NCI-H226 (cell line): ENCODE measurements around the gene ST8SIA4.

Experiments used
- DNase-seq: peaks from one replicate; pipeline ENCODE4 v3.0.0-alpha.2; 2015

ST8SIA4 gene

DNA sequence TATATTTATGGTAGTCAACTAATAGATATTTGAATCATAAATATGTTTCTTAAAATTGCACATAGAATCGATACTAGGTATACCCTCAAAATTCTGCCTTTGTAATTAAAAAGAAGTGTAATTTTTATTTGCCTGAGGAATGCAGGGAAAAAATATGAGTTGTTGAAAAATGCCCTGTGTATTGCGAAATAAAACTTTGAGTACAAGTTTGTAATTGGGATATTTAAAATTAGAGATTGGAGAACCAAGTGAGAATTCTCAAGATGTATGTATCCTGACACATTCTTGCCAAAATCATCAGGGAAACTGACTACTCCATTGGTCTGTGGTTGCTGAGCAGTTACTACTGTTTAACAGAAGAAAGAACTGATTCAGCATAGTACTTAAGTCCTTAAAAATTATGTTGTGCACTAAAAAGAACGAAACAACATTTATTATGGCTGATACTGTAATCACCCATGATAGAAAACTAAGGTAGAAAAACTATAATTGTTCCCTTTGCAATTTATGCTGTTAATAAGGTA, 36.0 kb downstream of the ST8SIA4 start:
- no peak for DNase-seq

DNA sequence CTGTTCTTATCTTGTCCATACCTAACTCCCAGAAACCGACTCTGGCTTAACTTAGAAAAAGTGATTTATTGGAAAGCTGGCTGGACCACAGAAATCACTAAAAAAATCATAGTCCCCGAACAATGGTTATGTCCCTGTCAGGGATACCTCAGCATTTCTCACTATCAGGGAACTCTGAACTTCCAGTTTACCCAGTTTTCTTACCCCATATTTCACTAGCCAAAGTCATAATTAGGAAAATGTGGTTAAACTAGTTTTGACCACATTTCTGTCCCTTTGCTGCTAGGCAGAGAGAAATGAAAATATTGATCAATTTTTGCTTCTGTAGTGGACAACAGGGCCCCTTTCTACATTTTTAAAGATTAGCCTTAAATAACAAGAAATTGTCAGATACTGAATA, 38.2 kb downstream of the ST8SIA4 start:
- no peak for DNase-seq

DNA sequence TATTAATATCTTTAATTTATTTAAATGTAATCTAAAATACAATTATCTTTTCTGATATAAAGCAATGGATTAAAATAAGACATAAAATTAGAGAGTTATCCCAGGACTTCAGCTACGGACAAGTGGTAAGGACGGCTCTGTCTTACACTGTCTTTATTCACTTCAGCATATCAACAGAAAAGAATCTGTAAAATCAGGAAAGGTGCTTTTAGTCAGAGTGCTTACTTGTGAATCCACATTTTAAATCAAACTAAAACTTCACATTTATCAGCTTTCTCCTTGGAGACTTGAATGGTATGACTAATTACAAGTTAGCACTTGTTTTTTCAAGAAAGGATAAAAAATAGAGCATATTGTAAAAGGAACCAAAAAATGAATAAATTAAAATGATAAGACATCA, 39.3 kb downstream of the ST8SIA4 start:
- no peak for DNase-seq

DNA sequence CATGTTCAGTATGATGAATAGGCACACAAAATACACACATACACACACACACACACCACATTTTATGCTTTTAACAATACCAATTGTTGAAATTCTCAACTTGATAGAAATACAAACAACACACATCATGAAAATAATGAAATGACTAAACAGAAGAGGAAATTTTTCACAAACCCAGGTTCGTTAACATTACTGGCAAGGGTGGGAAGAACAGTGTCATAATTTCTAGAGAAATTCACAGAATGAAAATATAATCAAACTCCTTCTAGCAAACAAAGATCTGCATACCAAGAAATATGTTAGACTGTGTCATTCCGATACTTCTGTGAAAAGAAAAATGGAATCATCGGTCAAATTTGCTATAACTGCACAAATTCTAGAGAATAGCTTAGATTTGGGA, 41.9 kb downstream of the ST8SIA4 start:
- DNase-seq: no peak

DNA sequence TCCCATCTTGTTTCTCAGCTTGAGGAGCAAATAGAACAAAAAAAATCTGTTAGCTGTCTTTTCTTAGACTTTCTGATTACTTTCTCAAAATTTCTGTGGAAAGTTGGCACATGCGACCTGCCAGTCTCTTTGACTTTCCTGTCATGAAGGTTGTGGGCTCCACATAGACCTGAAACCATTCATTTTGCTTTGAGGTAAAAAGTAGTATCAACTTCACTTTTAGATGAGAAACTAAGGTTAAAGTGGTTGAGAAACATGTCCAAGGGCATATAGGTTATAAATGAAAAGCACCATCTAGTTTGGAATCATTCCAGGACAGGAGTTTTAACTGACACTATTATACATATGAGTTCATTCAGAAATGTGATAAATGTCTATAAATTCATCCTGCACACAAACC, 42.7 kb downstream of the ST8SIA4 start:
- no peak for DNase-seq

DNA sequence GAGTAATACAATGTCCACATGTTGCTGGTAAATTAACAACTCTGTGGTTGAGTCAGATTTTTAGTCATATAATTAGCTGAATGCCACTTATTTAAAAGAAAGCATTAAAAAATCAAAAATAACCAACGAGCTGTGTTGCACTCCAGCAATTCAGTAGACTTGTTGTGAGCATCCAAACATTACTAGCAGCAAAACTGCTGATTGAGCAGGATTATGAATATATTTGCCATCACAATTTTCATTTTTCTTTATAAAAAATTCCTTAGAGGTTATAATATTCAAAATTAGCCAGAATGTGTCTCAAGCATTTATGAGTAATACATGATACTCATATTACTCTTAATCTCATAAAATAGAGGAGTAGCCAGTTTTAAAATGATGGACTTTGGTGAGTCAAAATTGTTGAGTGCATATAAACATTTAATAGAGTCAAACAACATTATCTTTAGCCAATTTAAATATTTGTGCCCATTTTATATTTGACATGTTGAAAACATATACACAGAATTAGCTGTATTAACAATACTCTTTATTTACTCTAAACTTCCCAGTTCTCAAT, 44.0 kb downstream of the ST8SIA4 start:
- DNase-seq: no peak

DNA sequence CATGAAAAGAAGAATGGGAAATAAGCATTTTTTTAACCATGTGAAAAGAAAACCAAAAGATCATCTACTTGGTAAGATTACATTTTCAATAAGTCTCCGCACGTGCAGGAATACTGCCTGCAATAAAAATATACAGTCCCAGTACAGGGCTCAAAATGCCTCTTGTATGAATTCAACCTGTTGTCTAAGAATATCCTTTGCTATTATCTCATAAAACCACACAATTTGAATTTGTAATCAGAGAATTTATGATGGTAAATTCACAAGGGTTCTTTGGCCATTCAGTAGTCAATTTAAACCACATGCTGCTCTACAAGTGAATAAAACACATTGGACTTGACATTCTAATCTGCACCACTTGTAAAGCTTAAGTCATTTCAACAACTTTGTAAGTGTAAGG, 46.6 kb downstream of the ST8SIA4 start:
- DNase-seq: no peak

DNA sequence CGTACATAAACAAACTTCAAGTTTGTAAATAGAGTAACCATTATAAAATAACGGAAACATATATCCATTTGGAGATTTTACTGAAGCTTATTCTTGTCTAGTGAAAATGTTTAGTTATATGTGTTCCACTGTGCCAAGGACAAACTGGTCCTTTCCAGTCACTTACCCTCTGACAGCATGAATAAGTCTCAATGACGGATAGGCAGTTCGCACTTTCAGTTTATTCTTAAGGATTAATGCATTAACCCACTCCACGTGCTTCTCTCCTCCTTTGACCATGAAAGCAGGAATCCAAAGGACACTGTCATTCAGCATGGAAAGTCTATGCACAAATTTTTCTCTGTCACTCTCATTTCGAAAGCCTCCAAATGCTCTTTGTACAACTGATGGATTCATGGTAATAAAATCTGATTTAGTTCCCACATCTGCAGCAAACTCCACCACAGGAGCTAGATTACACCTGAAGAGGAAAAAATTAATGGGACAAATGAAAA, 47.1 kb downstream of the ST8SIA4 start:
- DNase-seq: no peak

DNA sequence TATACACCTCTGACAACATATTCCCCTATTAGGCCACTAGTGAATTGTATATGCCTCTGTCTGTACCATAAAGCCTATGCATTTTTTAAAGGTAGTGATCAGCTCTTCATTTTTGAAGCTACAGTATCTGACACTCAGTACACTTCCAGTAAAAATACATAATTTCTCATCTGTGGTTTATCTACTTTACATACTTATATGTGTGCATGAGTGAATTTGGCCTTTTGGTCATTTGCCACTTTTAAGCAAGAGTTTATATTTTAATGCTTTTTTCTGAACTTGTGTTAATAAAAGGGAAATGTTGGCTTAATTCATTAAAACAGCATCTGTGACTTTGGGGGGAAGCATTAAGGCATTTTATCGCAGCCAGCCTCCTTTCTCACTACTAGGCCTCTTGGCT, 47.8 kb downstream of the ST8SIA4 start:
- DNase-seq: no peak

DNA sequence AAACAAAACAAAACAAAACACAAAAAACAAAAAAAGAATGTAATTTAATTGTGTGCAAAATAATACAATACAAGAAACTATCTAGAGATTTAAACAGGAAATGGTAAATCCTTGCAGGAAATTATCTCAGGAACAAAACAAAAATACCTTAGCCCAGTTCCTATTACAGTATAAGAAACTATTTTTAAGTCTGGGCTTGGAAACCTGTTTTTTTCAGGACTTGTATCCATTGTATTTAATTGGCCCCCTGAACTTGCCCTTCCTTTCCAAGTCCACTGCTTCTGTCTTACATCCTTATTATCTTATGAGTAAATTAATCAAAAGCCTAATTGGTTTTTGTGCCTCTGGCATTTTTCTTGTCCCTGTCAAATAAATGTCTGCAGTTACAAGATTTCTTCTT, 48.5 kb downstream of the ST8SIA4 start:
- DNase-seq: no peak

DNA sequence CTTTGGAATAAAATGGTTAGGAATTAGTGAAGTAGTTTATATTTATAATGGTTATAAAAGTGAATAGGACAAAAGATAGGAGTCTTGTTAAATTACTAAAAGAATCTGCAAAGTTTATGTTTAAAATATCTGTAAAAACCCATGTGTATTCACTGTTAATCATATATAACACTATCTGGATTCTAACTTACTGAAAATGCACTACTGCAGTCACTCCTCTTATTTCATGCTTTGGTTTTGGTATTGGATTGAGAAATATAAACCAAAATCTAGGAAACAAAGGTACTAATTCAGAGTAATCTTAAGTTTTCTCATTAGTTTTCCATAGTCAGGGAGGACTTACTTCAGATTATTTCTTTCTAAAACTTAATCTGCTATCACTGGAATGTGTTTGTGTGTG, 49.5 kb downstream of the ST8SIA4 start:
- DNase-seq: no peak

DNA sequence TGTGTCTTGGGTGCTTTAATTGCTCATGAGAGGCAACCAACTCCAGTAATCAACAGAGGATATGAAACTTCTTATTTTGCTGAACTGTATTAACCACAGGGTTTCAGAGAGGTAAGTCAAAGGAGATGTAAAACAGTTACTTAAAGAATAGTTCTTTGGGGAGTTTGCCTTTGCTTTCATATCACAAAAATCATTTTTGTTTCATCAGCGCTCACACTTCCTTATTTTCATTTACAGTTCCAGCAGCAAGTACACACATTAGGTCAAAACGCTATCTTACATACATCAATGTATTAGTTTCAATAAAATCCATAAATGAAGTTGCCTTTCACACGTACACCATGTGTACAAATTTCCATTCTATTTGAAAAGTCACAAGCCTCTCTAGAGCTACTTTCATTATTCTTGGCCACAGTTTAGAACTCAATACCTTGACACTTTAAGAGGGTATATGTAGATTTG, 50.1 kb downstream of the ST8SIA4 start:
- DNase-seq: no peak

DNA sequence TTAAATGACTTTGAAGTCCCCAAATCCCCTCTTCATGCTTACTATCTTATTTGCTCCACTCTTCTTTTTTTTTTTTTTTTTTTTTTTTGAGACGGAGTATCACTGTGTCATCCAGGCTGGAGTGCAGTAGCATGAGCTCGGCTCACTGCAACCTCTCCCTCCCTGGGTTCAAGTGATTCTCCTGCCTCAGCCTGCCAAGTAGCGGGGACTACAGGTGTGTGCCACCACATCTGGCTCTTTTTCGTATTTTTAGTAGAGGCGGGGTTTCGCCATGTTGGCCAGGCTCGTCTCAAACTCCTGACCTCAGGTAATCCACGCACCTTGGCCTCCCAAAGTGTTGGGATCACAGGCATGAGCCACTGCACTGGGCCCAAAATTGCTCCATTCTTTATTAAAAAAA, 51.0 kb downstream of the ST8SIA4 start:
- DNase-seq: no peak

DNA sequence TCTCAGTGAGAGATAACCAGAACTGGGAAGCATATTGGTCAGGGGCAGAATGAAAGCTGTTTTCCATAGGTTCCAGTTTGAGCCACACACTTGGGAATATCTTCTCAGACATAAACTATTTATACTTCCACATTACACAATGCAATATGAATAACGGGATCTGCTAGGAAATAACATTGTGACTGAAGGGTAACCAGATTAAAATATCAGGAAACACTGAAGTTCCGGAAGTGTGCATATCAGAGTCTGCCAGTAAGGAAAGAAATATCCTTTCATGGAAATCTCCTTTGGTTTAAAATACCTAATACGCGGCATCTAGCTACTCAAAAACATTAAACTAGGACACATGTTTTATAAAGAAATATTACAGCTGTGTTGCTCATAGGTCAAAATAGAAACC, 56.3 kb downstream of the ST8SIA4 start:
- DNase-seq: no peak

DNA sequence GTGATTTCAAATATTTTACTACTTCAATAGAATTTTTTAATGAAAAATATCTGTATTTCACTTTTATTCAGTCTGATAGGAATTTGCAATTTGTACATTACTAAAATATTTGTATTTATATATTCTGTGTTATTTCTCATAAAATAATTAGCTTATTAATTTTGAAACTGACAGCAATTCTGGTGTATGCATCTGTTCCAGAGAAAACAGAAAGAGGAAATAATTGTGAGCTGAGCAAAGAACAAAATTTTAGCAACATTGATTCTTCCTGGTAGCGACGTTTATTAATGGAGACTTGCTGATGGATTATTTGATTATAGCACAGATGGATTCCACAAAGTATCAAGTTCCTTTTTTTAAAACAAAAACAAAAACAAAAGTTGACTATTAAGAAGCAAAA, 61.0 kb downstream of the ST8SIA4 start:
- DNase-seq: no peak

DNA sequence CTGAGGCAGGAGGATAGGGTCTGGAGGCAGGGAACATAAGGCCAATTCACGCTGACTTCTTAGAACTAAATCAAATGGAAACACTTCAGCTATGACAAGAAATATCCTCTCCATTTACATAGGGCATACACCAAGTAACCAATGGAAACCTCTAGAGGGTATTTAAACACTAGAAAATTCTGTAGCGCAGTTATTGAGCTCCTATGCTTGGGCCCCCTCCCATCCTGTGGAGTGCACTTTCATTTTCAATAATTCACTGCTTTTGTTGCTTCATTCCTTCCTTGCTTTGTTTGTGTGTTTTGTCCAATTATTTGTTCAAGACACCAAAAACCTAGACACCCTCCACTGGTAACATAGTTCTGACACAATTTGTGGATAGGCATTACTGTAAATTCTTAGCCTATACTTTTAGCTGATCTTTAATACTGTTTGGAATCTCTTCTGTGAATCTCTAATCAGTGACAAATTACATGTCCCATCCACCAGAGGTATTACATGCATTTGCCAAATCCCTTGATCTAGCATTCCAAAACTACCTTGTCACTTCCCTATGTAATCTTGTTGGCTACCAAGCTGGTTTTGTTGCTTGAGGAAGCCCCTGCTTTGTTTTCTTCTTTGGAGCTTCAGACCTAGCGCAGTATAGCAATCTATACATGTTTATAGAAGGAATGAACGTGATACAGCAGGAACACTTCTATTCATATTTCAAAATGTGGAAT, 61.6 kb downstream of the ST8SIA4 start:
- no peak for DNase-seq

DNA sequence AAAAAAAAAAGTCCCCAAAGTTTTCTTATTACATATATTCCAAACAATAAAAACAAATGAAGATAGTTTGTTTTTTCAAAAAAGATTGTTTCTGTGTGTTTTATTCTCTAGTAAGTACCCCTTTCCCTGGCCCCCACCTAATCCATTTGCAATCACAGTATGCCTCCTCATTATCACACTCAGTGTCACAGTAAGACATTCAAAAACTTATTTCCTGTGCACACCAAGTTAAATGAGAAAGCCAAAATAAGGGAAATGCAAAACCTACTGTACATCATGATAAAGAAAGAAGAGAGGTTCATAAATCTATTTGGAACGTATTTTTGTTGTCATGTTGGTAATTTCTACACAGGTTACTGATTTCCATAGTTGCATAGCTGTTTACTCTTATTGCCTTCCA, 62.3 kb downstream of the ST8SIA4 start:
- no peak for DNase-seq

DNA sequence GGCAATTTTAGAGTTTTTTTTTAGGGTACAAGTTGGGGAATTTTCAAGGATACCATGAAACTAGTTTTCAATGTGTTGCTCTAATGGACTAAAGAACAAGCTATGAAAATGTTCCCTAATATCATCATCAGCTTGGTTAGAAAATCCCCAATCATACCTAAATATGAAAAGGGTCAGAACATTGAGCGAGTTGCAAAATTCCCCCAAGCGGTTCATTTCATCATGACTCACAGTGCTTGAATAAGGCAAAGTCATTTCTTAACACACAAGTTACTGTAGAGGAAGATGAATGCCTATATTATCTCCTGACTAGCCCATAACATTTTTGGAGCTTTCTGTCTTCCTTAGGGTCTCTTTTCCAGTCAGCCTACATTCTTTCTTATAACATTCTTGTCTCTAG, 62.7 kb downstream of the ST8SIA4 start:
- DNase-seq: peak; percentile 71

DNA sequence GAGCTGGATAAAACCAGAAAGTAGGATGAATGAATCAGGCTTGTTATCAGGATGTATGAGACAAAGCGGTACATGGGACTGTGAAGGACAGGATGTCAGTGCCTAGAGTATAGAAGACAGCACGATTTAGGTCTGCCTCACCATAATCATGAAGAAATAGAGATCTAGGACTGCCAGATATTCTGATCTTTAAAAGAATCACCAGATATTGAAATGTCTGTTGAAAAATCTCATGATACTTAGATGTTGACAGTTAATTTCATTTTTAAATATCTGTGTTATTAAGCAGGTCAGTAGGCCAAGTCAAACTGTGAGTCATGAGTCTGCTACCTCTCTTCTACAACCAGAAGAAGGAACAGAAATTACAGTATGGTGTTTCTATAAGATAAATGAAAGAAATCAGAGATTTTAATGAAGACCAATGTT, 65.0 kb downstream of the ST8SIA4 start:
- DNase-seq: peak; percentile 17

DNA sequence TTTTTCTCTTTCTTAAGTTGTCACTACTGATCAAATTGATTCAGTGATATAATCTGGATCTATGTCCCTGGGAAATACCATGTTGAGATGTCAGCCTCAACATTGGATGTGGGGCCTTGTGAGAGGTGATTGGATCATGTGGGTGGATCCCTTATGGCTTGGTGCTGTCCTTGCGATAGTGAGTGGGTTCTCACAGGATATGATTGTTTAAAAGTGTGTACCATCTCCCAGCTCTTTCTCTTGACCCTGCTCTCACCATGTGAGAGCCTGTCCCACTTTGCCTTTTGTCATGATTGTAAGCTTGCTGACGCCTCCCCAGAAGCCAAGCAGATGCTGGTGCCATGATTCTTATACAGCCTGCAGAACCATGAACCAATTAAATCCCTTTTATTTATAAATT, 68.6 kb downstream of the ST8SIA4 start:
- no peak for DNase-seq

DNA sequence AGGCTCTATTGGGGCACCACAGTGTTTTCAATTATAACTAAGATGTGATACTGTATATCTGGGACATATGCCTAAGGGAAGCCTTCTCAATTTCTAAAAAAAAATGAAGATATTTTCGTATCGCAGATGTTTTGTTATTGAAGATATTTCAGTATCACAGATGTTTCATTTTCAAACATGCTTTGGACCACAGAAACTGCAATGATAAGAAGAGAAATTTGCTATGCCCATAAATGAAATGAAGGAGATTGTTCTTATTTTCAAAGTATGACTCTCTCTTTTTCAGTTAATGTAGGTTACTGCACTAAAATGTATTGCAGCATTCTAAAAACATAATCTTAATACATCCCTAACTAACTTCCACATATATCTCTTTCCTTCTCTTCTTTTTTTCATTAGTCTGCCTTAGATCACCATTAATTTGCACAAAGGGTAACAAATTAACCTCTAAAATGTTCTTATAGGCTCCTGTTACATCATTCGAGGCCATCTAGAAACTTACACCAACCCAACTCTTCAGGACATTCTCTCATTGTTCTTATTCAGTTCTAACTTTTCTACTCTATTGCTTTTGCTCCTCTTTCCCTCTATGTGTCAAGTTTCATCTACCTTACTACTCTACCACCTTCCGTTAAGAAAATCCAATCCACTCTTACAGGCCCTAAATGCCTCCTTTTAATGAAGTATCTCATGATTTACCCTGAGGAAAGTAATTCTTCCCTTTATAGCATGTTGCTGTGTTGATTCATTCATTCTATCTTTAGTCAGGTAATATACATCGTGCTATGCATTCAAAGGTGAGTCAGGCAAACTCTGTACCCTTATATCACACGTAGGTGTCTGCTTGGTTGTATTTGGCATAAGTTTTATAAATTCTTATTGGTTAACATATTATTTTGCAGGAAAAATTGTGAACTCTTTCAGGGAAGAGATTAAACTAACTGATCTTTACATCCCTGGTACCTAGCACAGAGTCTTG, 70.5 kb downstream of the ST8SIA4 start:
- no peak for DNase-seq

DNA sequence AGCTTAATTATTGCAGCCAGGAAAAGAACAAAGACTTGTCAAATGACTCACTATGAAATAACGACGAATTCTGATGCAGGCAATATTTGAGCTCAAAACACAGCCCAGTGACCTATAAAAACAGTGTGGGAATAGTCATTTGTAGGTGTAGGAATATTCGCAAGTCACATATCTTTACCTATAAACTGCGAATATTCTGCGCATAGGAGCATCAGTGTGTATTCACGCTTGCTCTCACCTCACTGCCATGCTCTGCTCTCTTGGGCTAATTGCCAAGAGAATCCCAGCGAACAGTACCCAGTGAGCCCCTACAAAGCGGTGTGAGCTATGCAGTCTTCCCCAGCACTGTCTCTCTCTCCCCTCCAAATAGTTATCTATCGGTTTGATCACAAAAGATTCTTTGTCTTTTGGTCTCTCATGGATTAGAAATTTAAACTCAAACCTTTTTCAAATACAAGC, 74.2 kb downstream of the ST8SIA4 start:
- DNase-seq: no peak
